Measurements from ENCODE around the gene CASP8. TPM values are rescaled to one million over a fixed set of nuclear protein-coding genes. Genes with fewer than 3 reads are reported as not detected.

The CASP8 gene
- total RNA-seq, 4 donors from 2014 or later = 12.4 to 71.7 (median 15.6) TPM

DNA sequence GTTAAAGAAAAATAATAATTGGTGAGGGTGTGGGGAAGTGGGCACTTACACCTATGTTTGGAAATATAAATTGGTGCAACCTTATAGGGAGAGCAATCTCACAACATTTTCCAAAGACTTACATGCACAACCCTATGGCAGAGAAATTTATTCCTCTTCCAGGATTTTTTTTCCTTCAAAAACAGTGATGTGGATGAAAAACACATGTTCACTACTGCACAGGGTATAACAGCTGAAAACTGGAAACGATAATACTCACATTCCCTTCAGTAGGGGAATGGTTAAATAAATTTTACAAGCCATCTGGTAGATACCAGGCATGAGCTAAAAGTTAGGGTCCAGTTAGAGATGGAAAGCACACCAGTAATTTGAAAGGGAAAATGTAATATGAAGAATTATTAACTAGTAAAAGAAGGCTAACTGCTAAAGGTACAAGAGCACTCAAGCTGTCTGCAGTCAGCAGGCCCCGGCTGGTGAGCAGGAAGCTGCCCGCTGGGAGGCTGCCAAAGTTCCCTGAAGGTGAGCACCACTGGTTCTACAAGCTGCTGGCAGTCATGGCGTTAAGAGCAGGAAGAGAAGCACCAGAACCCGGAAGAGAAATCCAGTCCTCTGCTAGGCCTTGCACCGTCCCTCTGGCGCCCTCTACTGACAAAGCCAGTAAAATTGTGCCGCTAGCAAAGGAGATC, 28.4 kb upstream of the CASP8 start:
- no peaks in the 10 kb centered on the region for H3K36me3 ChIP-seq
- H3K4me1 ChIP-seq = peaks cover 0 to 20% (median 4%) of the 10 kb centered on the region in 4 donors
- no peaks in the 10 kb centered on the region for H3K27me3 ChIP-seq
- peak; percentile 53 to 71 (median 66) for TF ChIP-seq CTCF (IDR thresholded peaks at IDR 0.05)
- TF ChIP-seq POLR2A (IDR thresholded peaks at IDR 0.05) = no peak
- peak in 1 of 2 donors; percentile 55 for TF ChIP-seq EP300 (IDR thresholded peaks at IDR 0.05)
- WGBS, 2 donors = 23% methylated on average over 8 of the region's 8 CpGs
- H3K4me3 ChIP-seq = no peak overlapping the region
- H3K27ac ChIP-seq = no peak overlapping the region
- no peaks in the 10 kb centered on the region for H3K9me3 ChIP-seq
- DNase-seq (ENCODE audit: low spot score in 2 of 2) = peak; percentile 71 to 80

DNA sequence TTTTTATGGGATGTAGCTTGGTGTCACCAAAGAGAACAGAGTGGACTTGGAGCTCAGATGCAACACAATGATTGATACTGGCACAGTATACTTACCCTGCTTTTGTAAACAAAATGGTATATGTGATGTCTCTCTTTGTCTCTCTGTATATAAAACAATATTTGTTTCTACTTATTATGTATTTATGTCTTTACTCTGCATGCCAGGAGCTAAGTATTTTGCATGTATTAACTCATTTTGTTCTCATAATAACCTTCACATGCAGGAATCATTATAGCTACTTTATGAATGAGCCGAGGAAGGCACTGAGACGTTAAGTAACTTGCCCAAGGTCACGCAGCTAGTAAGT, 27.9 kb upstream of the CASP8 start:
- H3K9me3 ChIP-seq = no peaks in the 10 kb centered on the region
- no peak overlapping the region for H3K4me3 ChIP-seq
- peaks cover 0 to 24% (median 4%) of the 10 kb centered on the region in 4 donors for H3K4me1 ChIP-seq
- H3K36me3 ChIP-seq = no peaks in the 10 kb centered on the region
- DNase-seq (ENCODE audit: low spot score in 2 of 2) = no peak
- TF ChIP-seq POLR2A (IDR thresholded peaks at IDR 0.05) (no peak), CTCF (IDR thresholded peaks at IDR 0.05) (peak in 1 of 5 experiments; percentile 2), EP300 (IDR thresholded peaks at IDR 0.05) (no peak)
- WGBS, 2 donors = 47 to 67% methylated on average over 3 of the region's 3 CpGs
- no peak overlapping the region for H3K27ac ChIP-seq
- H3K27me3 ChIP-seq = no peaks in the 10 kb centered on the region

DNA sequence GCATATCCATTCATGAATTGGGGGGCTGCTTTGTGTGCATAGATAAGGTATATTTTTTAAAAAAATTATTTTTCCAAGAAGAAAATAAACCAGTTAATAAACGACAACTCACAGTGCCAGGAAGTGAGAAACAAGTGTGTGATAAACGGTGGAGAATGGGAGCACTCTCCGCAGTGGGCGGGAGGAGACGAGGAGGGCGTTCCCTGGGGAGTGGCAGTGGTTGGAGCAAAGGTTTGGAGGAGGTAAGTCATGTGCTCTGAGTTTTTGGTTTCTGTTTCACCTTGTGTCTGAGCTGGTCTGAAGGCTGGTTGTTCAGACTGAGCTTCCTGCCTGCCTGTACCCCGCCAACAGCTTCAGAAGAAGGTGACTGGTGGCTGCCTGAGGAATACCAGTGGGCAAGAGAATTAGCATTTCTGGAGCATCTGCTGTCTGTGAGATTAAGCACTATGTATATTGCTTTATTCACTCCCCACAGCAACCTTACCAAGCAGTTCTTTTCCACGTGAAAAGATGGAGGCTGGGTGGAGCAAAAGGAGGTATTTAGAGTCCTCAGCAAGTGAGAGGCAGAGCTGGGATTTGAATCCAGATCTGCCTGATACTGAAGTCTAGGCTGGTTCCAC, 27.0 kb upstream of the CASP8 start:
- H3K36me3 ChIP-seq = no peaks in the 10 kb centered on the region
- peak overlapping the region in 3 of 4 donors; percentile 12 to 44 (median 30) for H3K4me3 ChIP-seq
- H3K27me3 ChIP-seq = no peaks in the 10 kb centered on the region
- no peaks in the 10 kb centered on the region for H3K9me3 ChIP-seq
- peaks cover 0 to 33% (median 4%) of the 10 kb centered on the region in 4 donors for H3K4me1 ChIP-seq
- TF ChIP-seq EP300 (IDR thresholded peaks at IDR 0.05) (no peak), POLR2A (IDR thresholded peaks at IDR 0.05) (no peak), CTCF (IDR thresholded peaks at IDR 0.05) (no peak)
- H3K27ac ChIP-seq = peak overlapping the region in 3 of 4 donors; percentile 8 to 80 (median 66)
- no peak for DNase-seq (ENCODE audit: low spot score in 2 of 2)
- WGBS, 2 donors = 52 to 54% methylated on average over 8 of the region's 8 CpGs

- 78 to 89% methylated on average over 21 of the region's 21 CpGs for WGBS, 2 donors
- no peak for DNase-seq (ENCODE audit: low spot score in 2 of 2)
- Histone ChIP-seq H3K27ac (peak overlapping the region in 3 of 4 donors; percentile 8 to 80 (median 66)), H3K4me1 (peaks cover 0 to 37% (median 4%) of the 10 kb centered on the region in 4 donors), H3K4me3 (peak overlapping the region in 3 of 4 donors; percentile 12 to 44 (median 30)), H3K9me3 (no peaks in the 10 kb centered on the region), H3K36me3 (no peaks in the 10 kb centered on the region), H3K27me3 (no peaks in the 10 kb centered on the region)
- no peak for TF ChIP-seq CTCF (IDR thresholded peaks at IDR 0.05)
- no peak for TF ChIP-seq POLR2A (IDR thresholded peaks at IDR 0.05)
- TF ChIP-seq EP300 (IDR thresholded peaks at IDR 0.05) = no peak
Observed at GRCh38 chr2:201233812-201234662, 26.3 kb upstream of the CASP8 start.
